GM12892 (cell line): ENCODE data around the gene PRUNE2.

Source experiments
- DNase-seq: peaks from one replicate; pipeline ENCODE4 v3.0.0; 2011; ENCODE audit not compliant: insufficient read length
- FAIRE-seq: peaks from 2 replicates; lab custom pipeline; 2011; peaks lifted over from hg19 to GRCh38; lab: Jason Lieb, UNC
- POLR2A ChIP-seq: IDR thresholded peaks from 2 replicates; pipeline ENCODE4 v1.6.1; 2011; ENCODE audit warnings: low read depth, low read length, control low read depth
- POLR2AphosphoS5 ChIP-seq: IDR thresholded peaks from 2 replicates; pipeline ENCODE4 v1.6.1; 2011; ENCODE audit warnings: low read depth, low read length, control low read depth
- TAF1 ChIP-seq: IDR thresholded peaks from 2 replicates; pipeline ENCODE4 v1.6.1; 2011; ENCODE audit warnings: low read depth, mild to moderate bottlenecking, control low read depth, low read length, borderline replicate concordance

The PRUNE2 gene

GRCh38 chr9:76573408-76573807 is 332.5 kb downstream of the PRUNE2 start:
- FAIRE-seq (no peak), DNase-seq (no peak)
- TF ChIP-seq TAF1 (no peak), POLR2AphosphoS5 (no peak)

DNA sequence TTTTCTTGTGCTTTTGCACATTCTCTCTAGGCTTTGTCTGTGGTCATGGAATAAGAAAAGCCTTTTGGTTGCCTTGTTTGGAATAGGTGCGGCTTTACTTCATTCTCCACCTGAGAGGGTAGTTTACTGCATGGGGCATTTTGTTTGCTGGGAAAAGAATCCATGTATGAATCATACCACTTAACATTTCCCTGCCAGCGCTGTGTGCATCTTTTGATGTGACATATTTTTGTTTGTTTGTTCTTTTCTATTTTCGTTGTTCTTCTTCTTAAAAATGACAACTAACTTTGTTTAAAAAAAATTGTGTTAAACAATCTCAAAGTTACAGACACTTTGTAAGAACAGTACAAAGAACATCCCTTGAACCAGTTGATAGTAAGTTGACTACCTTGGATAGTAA is 333.8 kb downstream of the PRUNE2 start:
- DNase-seq = no peak
- TF ChIP-seq POLR2A (no peak), TAF1 (no peak), POLR2AphosphoS5 (no peak)
- no peak for FAIRE-seq

DNA sequence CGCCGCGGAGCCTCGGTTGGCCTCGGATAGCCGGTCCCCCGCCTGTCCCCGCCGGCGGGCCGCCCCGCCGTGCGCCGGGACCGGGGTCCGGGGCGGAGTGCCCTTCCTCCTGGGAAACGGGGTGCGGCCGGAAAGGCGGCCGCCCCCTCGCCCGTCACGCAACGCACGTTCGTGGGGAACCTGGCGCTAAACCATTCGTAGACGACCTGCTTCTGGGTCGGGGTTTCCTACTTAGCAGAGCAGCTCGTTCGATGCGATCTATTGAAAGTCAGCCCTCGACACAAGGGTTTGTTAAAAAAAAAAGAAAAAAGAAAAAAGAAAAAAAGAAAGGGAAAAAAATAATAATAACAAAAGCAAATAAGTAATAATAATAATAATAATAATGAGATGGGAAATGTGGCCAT is 334.2 kb downstream of the PRUNE2 start:
- no peak for FAIRE-seq
- no peak for TF ChIP-seq TAF1
- TF ChIP-seq POLR2A = no peak
- no peak for TF ChIP-seq POLR2AphosphoS5
- no peak for DNase-seq

DNA sequence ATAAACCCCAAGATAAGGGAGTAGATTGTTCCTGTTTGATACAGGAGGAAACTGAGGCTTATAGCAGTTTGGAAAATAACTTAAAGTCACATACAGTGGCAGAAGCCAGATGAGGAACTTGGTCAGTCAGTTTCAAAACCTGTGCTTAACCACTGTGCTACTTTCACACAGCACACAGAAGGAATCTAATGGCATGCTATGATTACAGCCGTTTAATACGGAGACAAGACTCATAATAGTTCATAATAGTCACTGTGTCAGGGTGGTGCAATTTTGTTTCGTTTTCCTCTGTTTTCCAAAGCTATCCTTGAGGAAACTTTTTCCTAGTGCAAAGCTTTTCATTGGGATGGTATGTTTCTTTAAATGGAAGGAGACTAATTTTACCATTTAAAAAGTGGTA is 334.6 kb downstream of the PRUNE2 start:
- FAIRE-seq (peak; percentile 83), DNase-seq (no peak)
- TF ChIP-seq POLR2AphosphoS5 (no peak), TAF1 (no peak), POLR2A (no peak)

DNA sequence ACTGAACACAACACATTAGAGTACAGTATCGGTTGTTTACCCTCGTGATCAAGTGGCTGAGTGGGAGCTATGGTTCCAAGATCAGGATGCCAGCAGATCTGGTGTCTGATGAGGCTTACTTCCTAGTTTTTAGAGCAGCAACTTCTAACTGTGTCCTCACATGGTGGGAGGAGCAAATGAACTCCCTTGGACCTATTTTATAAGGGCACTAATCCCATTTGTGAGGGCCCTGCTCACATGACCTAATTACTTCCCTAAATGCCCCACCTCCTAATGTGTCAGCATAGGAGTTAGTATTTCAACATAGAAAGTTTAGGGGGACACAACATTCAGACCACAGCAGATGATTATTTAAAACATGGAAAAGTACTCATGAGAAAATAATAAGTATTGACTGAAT is 335.1 kb downstream of the PRUNE2 start:
- no peak for DNase-seq
- no peak for FAIRE-seq
- TF ChIP-seq TAF1 (no peak), POLR2AphosphoS5 (no peak), POLR2A (no peak)

GRCh38 chr9:76567086-76567485 is 338.8 kb downstream of the PRUNE2 start:
- FAIRE-seq (no peak), DNase-seq (no peak)
- TF ChIP-seq TAF1 (no peak), POLR2A (no peak), POLR2AphosphoS5 (no peak)

DNA sequence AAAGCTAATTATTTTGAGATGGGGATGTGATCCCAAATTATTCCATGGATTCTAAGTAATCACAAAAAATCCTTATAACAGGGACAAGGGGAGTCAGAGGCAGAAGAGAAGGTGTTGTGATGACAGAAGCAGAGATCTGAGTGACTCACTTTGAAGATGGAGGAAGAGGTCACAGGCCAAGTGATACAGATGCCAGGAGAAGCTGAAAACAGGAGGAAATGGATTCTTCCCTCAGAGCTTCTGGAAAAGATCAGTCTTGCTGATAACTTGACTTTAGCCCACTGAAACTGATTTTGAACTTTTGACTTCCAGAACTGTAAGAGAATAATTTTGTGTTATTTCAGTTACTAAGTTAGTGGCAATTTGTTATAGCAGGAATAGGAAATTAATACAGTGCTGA is 341.6 kb downstream of the PRUNE2 start:
- FAIRE-seq (peak; percentile 17), DNase-seq (no peak)
- TF ChIP-seq TAF1 = no peak
- TF ChIP-seq POLR2AphosphoS5 = no peak
- no peak for TF ChIP-seq POLR2A

DNA sequence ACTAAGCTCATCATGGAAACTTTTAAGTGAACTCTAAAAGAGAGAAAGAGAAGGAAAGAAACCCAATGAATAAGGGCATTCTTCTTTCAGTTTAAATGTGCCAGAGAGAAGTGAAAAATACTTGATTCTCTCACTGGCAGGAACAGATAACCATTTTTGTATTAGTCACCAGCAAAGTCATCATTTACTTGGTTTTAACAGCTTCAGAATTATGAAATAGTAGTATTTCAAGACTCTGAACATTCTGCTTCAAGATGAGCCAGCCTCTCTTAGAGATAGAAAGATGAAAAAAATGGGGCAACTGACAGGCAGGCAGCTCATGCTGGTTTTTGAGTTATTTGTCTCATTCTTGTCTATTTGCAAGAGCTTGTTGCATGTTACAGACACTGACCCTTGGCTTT is 343.4 kb downstream of the PRUNE2 start:
- TF ChIP-seq TAF1 (no peak), POLR2A (no peak), POLR2AphosphoS5 (no peak)
- DNase-seq (no peak), FAIRE-seq (peak; percentile 83)

DNA sequence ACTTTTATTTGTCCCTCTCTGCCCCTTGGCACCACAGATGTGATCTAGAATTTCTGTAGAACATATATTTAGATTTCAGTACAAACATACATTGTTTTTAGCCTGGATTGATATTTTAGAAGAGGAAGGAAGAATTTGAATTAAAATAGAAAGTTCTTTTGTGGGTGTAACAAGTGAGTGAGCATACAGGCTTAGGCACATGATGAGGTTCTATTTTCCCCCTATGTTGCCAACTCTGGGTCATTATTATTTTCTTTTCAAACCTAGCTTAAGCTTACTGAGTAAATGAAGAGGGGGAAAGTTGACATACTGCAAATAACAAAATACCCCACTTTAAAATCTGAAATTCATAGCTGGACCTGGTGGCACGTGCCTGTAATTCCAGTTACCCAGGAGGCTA is 344.0 kb downstream of the PRUNE2 start:
- DNase-seq (no peak), FAIRE-seq (no peak)

More for the DNA sequence above, 344.0 kb downstream of the PRUNE2 start:
- TF ChIP-seq POLR2AphosphoS5 (no peak), TAF1 (no peak), POLR2A (no peak)
